Astrocyte of the spinal cord (primary cell): Measurements from ENCODE around the gene CDK14.

Experiments used
- DNase-seq: peaks from one replicate; pipeline ENCODE4 v3.0.0; 2011; ENCODE audit warnings: low read depth, low spot score
- H3K4me3 ChIP-seq: 2 replicates; pipeline ENCODE4 v1.5.1; 2011; ENCODE audit warnings: low read depth, mild to moderate bottlenecking, low read length, moderate library complexity
- in situ Hi-C: cut with HindIII; loops from 2 replicates; pipeline ENCODE4 v1.10.0; 2017; ENCODE audit warnings: low sequenced_read_pairs
- TF ChIP-seq, protein P1 (sequence below): IDR thresholded peaks from 2 replicates; pipeline ENCODE4 v1.5.1; 2012; ENCODE audit warnings: low read depth, mild to moderate bottlenecking, low read length, inconsistent platforms

Gene CDK14

DNA sequence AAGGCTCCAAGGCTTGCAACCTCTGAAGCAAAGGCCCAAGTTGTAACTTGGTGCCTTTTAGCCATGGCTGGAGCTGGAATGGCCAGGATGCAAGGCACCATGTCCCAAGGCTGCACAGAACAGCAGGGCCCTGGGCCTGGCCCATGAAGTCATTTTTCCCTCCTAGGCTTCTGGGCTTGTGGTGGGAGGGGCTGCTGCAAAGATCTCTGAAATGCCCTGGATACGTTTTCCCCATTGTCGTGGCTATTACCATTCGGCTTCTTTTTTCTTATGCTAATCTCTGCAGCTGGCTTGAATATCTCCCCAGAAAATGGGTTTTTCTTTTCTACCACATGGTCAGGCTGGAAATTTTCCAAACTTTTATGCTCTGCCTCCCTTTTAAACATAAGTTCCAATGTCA lies 234.2 kb downstream of the CDK14 start:
- in situ Hi-C loops, result no loop called here
- no peak for DNase-seq
- H3K4me3 ChIP-seq, result no peak overlapping the region
- TF ChIP-seq, protein P1, sequence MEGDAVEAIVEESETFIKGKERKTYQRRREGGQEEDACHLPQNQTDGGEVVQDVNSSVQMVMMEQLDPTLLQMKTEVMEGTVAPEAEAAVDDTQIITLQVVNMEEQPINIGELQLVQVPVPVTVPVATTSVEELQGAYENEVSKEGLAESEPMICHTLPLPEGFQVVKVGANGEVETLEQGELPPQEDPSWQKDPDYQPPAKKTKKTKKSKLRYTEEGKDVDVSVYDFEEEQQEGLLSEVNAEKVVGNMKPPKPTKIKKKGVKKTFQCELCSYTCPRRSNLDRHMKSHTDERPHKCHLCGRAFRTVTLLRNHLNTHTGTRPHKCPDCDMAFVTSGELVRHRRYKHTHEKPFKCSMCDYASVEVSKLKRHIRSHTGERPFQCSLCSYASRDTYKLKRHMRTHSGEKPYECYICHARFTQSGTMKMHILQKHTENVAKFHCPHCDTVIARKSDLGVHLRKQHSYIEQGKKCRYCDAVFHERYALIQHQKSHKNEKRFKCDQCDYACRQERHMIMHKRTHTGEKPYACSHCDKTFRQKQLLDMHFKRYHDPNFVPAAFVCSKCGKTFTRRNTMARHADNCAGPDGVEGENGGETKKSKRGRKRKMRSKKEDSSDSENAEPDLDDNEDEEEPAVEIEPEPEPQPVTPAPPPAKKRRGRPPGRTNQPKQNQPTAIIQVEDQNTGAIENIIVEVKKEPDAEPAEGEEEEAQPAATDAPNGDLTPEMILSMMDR, result no peak

DNA sequence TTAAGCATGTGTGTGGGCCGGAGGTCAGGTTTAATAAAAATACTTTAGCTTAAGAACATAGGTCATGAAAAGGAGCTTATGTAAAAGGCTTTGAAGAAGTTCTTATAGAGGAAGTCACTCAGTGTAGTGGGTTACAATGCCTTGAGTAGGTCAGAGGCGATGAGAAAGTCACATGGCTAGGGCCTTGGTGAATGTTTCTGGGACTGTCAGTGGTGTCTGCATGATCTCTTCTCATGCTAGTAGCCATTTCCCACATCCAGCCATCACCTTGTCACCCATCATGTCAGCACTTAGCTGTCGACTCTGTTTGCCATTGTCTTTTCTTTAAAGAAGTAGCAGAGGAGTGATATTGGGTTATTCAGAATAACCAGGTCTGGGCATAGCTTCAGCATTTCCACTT lies 236.6 kb downstream of the CDK14 start:
- no peak overlapping the region for H3K4me3 ChIP-seq
- TF ChIP-seq, protein P1, result no peak
- DNase-seq, result no peak
- in situ Hi-C loops, result no loop called here

DNA sequence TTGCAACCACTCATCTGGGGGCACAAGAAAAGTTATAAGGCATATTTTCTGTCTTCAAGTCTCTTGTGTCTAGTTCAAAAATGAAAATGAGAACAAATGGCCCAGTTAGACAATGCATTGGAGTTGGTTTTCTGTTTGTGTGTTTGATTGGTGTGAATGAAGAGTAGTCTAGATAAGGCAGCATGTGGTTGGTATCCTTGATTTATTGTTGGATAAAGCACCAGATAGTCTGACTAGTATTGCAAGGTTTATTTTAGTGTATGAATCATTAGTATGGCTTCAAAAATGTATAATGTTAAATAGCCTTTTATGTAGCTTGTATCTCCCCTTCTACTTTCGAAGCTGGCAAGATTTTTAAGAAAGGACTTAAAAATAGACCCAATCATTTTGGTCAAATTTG lies 237.3 kb downstream of the CDK14 start:
- TF ChIP-seq, protein P1, result no peak
- DNase-seq, result no peak
- H3K4me3 ChIP-seq, result no peak overlapping the region
- in situ Hi-C loops, result no loop called here

DNA sequence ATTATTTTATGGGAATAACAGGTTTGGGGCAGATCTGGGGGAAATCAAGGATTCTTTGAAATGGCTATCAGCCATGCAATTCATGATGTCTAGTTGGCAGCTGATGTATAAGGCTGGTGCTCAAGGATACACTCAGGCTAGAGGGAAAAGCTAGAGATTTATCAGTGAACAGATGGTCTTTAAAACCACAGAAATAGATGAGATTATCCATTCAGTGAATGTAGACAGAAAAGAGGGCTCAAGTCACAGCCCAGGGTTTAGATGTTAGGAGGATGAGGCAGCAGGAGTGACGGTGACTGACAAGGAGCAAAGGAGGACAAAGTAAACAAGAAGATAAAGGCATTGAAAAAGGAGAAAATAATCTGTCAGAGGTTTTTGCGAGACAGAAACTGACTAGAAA lies 238.7 kb downstream of the CDK14 start:
- peak; percentile 10 for DNase-seq
- TF ChIP-seq, protein P1, result no peak
- H3K4me3 ChIP-seq, result no peak overlapping the region
- in situ Hi-C loops, result no loop called here

DNA sequence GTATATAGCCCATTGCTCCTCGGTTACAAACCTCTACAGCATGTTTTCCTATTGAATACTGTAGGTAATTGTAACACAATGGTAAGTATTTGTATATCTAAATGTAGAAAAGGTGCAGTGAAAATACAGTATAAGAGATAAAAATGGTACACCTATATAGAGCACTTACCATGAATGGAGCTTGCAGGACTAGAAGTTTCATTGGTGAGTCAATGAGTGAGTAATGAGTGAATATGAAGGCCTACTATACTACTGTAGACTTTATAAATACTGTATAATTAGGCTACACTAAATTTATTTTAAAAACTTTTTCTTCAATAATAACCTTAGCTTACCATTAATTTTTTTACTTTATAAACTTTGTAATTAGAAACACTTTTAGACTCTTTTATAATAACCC lies 239.7 kb downstream of the CDK14 start:
- TF ChIP-seq, protein P1, result no peak
- H3K4me3 ChIP-seq, result no peak overlapping the region
- no peak for DNase-seq
- in situ Hi-C loops, result no loop called here

DNA sequence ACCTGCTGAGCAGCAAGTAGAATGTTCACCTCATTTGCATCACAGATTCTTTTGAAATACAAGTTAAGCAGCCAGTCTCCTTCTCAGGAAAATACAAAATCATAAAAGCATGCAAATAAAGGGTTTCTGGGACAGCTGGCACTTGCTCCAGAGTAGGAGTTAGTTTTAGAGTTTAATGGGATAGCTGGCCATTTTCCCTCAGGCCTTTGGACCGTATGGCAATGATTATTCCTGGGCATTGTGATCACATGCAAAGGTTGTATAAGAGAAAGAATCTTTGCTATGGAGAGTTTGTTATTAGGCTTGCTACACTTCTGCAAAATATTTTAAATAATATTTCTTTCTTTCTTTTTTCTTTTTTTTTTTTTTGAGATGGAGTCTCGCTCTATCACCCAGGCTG lies 240.8 kb downstream of the CDK14 start:
- H3K4me3 ChIP-seq, result no peak overlapping the region
- in situ Hi-C loops, result no loop called here
- TF ChIP-seq, protein P1, result no peak
- no peak for DNase-seq

DNA sequence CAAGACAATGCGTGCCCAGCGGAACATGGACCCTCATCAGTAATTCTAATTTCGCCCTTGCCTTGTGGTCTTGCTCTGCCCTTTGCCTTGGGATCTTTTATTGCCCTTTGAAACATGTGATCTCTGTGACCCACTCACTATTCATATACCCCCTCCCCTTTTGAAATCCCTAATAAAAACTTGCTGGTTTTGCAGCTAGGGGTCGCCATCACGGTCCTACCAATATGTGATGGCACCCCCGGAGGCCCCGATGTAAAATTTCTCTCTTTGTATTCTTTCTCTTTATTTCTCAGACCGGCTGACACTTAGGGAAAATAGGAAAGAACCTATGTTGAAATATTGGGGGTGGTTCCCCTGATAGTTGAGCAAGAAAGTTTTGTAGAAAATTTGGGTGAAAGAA lies 242.7 kb downstream of the CDK14 start:
- in situ Hi-C loops, result no loop called here
- H3K4me3 ChIP-seq, result no peak overlapping the region
- TF ChIP-seq, protein P1, result no peak
- DNase-seq, result no peak
